Measurements from ENCODE around the gene ALK.

DNA sequence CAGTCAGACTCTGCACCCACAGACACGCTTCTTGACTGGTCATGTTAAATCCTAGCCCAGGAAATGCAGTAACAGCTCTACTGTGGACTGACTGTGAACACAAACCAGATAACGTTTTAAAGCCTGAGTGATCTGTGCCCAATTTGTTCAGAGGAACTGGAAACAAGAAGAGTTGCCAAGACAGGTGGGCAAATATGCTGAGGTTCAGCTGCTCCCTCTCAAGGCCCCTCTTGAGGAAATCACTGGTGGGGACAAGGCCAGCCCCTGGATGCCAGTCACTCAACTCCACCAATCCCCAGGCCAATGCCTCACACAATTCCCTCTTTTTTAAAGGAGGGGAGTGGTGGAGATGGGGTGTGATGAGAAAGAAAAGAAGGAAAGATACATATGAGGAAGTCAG is 261.2 kb downstream of the ALK start:
- TF ChIP-seq, protein P1, sequence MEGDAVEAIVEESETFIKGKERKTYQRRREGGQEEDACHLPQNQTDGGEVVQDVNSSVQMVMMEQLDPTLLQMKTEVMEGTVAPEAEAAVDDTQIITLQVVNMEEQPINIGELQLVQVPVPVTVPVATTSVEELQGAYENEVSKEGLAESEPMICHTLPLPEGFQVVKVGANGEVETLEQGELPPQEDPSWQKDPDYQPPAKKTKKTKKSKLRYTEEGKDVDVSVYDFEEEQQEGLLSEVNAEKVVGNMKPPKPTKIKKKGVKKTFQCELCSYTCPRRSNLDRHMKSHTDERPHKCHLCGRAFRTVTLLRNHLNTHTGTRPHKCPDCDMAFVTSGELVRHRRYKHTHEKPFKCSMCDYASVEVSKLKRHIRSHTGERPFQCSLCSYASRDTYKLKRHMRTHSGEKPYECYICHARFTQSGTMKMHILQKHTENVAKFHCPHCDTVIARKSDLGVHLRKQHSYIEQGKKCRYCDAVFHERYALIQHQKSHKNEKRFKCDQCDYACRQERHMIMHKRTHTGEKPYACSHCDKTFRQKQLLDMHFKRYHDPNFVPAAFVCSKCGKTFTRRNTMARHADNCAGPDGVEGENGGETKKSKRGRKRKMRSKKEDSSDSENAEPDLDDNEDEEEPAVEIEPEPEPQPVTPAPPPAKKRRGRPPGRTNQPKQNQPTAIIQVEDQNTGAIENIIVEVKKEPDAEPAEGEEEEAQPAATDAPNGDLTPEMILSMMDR (IDR thresholded peaks at IDR 0.05), result no peak
- TF ChIP-seq ESRRA (IDR thresholded peaks at IDR 0.05; ENCODE audit: borderline replicate concordance, low read length), result no peak
- TF ChIP-seq SREBF2 (IDR thresholded peaks at IDR 0.05), result no peak
- no peak for TF ChIP-seq POLR2A (IDR thresholded peaks at IDR 0.05; ENCODE audit: low read length)
- TF ChIP-seq RAD21 (conservative IDR thresholded peaks at IDR 0.05 in 1 of 2, IDR thresholded peaks at IDR 0.05 in 1 of 2), result no peak
- TF ChIP-seq, protein P2, sequence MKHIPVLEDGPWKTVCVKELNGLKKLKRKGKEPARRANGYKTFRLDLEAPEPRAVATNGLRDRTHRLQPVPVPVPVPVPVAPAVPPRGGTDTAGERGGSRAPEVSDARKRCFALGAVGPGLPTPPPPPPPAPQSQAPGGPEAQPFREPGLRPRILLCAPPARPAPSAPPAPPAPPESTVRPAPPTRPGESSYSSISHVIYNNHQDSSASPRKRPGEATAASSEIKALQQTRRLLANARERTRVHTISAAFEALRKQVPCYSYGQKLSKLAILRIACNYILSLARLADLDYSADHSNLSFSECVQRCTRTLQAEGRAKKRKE (CRISPR knock-in tag; IDR thresholded peaks at IDR 0.05; ENCODE audit: low read depth), result no peak
- no peak for TF ChIP-seq CHD2 (IDR thresholded peaks at IDR 0.05; ENCODE audit: low read length, partially characterized antibody)
- TF ChIP-seq, protein P3, sequence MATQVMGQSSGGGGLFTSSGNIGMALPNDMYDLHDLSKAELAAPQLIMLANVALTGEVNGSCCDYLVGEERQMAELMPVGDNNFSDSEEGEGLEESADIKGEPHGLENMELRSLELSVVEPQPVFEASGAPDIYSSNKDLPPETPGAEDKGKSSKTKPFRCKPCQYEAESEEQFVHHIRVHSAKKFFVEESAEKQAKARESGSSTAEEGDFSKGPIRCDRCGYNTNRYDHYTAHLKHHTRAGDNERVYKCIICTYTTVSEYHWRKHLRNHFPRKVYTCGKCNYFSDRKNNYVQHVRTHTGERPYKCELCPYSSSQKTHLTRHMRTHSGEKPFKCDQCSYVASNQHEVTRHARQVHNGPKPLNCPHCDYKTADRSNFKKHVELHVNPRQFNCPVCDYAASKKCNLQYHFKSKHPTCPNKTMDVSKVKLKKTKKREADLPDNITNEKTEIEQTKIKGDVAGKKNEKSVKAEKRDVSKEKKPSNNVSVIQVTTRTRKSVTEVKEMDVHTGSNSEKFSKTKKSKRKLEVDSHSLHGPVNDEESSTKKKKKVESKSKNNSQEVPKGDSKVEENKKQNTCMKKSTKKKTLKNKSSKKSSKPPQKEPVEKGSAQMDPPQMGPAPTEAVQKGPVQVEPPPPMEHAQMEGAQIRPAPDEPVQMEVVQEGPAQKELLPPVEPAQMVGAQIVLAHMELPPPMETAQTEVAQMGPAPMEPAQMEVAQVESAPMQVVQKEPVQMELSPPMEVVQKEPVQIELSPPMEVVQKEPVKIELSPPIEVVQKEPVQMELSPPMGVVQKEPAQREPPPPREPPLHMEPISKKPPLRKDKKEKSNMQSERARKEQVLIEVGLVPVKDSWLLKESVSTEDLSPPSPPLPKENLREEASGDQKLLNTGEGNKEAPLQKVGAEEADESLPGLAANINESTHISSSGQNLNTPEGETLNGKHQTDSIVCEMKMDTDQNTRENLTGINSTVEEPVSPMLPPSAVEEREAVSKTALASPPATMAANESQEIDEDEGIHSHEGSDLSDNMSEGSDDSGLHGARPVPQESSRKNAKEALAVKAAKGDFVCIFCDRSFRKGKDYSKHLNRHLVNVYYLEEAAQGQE (IDR thresholded peaks at IDR 0.05), result no peak
- no peak for TF ChIP-seq POLR2AphosphoS2 (conservative IDR thresholded peaks at IDR 0.05; ENCODE audit: low read length)
- no peak for TF ChIP-seq ZFP36 (IDR thresholded peaks at IDR 0.05; ENCODE audit: borderline replicate concordance, partially characterized antibody)

Data from A549 (cell line).